ENCODE measurements around the gene SYT9.

GRCh38 chr11:7439746-7440320 lies 188.1 kb downstream of the SYT9 start:
- no peak for TF ChIP-seq POLR2AphosphoS5 (IDR thresholded peaks at IDR 0.05; ENCODE audit: low read depth, low read length)
- no peak for TF ChIP-seq TAF1 (IDR thresholded peaks at IDR 0.05; ENCODE audit: borderline replicate concordance, insufficient read depth, low read length)
- no peak for TF ChIP-seq REST (IDR thresholded peaks at IDR 0.05; ENCODE audit: insufficient read depth in 1 of 2, low read depth in 2 of 2, low read length in 2 of 2)

Measured in PFSK-1 (cell line).